ENCODE measurements around the gene ITFG1. TPM values are rescaled to one million over a fixed set of nuclear protein-coding genes. Genes with fewer than 3 reads are reported as not detected.

Gene ITFG1
- total RNA-seq, 1 experiment from 2014 or later = 18.0 TPM

GRCh38 chr16:47311738-47312505 is 148.9 kb downstream of the ITFG1 start:
- H3K9me3 ChIP-seq (ENCODE audit: control insufficient read depth, low read depth, low read length) = no peaks in the 10 kb centered on the region
- H3K4ac ChIP-seq (ENCODE audit: low read depth, low read length) = no peak overlapping the region
- no peak overlapping the region for H2AFZ ChIP-seq (ENCODE audit: low read length)
- no peak overlapping the region for H3K4me2 ChIP-seq (ENCODE audit: insufficient read depth, insufficient read length, low read length)
- no peaks in the 10 kb centered on the region for H3K27me3 ChIP-seq (ENCODE audit: insufficient read depth, low read length)
- no peaks in the 10 kb centered on the region for H3K79me1 ChIP-seq (ENCODE audit: insufficient read depth, low read depth, low read length, poor library complexity, severe bottlenecking)
- Mint-ChIP-seq H3K9me3 (no peaks in the 10 kb centered on the region), H3K36me3 (ENCODE audit: insufficient read depth in 1 of 3, low read depth in 3 of 3) (peaks cover 0 to 3% (median 0%) of the 10 kb centered on the region in 3 experiments; a peak in 2 of 7 replicates), H3K27me3 (ENCODE audit: low read depth) (no peaks in the 10 kb centered on the region), H3K4me3 (no peak overlapping the region), H3K27ac (no peak overlapping the region), H3K4me1 (peaks cover 19% of the 10 kb centered on the region in 2 experiments)
- H3K27ac ChIP-seq (ENCODE audit: insufficient read length, low read depth, low read length) = no peak overlapping the region
- no peak for TF ChIP-seq CTCF (conservative IDR thresholded peaks at IDR 0.05)
- no peak overlapping the region for H3T11ph ChIP-seq (ENCODE audit: low read length)
- no peak overlapping the region for H2BK120ac ChIP-seq (ENCODE audit: low read depth, low read length, poor library complexity, severe bottlenecking)
- no CpG with 5 or more reads among the region's 8 CpGs for WGBS (ENCODE audit: extremely low coverage, insufficient read length, low lambda C conversion rate)
- H2BK5ac ChIP-seq (ENCODE audit: insufficient read length, low read length) = no peak overlapping the region
- no peak overlapping the region for H3K18ac ChIP-seq (ENCODE audit: insufficient read length, low read depth, low read length)
- H2BK20ac ChIP-seq (ENCODE audit: low read depth, low read length, poor library complexity, severe bottlenecking) = no peak overlapping the region
- no peaks in the 10 kb centered on the region; the same call in 1 of the 2 replicates for H3K4me1 ChIP-seq (ENCODE audit: insufficient read depth, low read length)
- H4K20me1 ChIP-seq (ENCODE audit: control insufficient read depth, insufficient read depth, insufficient read length) = no peaks in the 10 kb centered on the region
- H3K14ac ChIP-seq (ENCODE audit: insufficient read depth, low read length) = no peak overlapping the region
- H3K9ac ChIP-seq (ENCODE audit: extremely low read depth, insufficient read length, low read length) = no peak overlapping the region
- H3K56ac ChIP-seq (ENCODE audit: insufficient read length, low read depth, low read length) = no peak overlapping the region
- no peak overlapping the region for H4K8ac ChIP-seq (replicated peaks; ENCODE audit: insufficient read length, low read depth, low read length)
- no peak overlapping the region for H3K23ac ChIP-seq (ENCODE audit: insufficient read length, low read depth, low read length)
- no peak overlapping the region for H2BK15ac ChIP-seq (ENCODE audit: low read depth, low read length)
- no peak overlapping the region for H2BK12ac ChIP-seq (ENCODE audit: insufficient read length, low read depth, low read length)
- no peak overlapping the region for H4K91ac ChIP-seq (ENCODE audit: insufficient read length, low read depth, low read length)
- no peaks in the 10 kb centered on the region for H3K79me2 ChIP-seq (ENCODE audit: insufficient read depth, low read length)
- DNase-seq = peak; percentile 52
- no peaks in the 10 kb centered on the region for H3K23me2 ChIP-seq (ENCODE audit: insufficient read length, low read depth, low read length, poor library complexity, severe bottlenecking)
- H2AK5ac ChIP-seq (ENCODE audit: insufficient read length, low read length) = no peak overlapping the region
- H4K5ac ChIP-seq (ENCODE audit: insufficient read length, low read depth, low read length) = no peak overlapping the region
